IMR-90 (cell line): ENCODE data around the gene NFATC1.

Source experiments
- POLR2A ChIP-seq: IDR thresholded peaks from 2 replicates; pipeline ENCODE4 v1.6.1; 2012; ENCODE audit warnings: mild to moderate bottlenecking, low read depth, low read length
- RAD21 ChIP-seq: IDR thresholded peaks from 2 replicates; pipeline ENCODE4 v1.6.1; 2012; ENCODE audit warnings: low read length, improper control_type of control experiment

- TF ChIP-seq POLR2A, result no peak
- TF ChIP-seq RAD21, result no peak
These were observed 58.3 kb downstream of the NFATC1 start for GRCh38 chr18:79453816-79454735.
